ENCODE data around the gene BTBD19. TPM values are rescaled to one million over a fixed set of nuclear protein-coding genes. Genes with fewer than 3 reads are reported as not detected.

The BTBD19 gene
- total RNA-seq, 2 donors from 2014 or later, result 18.8 to 53.6 TPM

- H3K36me3 ChIP-seq, result peaks cover 3% of the 10 kb centered on the region
- no peak overlapping the region for H3K4me3 ChIP-seq
- no peaks in the 10 kb centered on the region for H3K4me1 ChIP-seq (ENCODE audit: control insufficient read depth in 1 of 2, low read depth in 2 of 2)
- H3K27me3 ChIP-seq (replicated peaks; ENCODE audit: insufficient read depth), result no peaks in the 10 kb centered on the region
- no peak for DNase-seq (ENCODE audit: low spot score)
- H3K27ac ChIP-seq, result no peak overlapping the region
- no peaks in the 10 kb centered on the region for H3K9me3 ChIP-seq
- no peak for TF ChIP-seq CTCF (IDR thresholded peaks at IDR 0.05)
- no peak for ATAC-seq (ENCODE audit: insufficient number of reproducible peaks, low FRiP score, low read depth)
Observed at GRCh38 chr1:44860331-44860730, 52.0 kb downstream of the BTBD19 start.

- Histone ChIP-seq H3K27ac (no peak overlapping the region), H3K36me3 (peaks cover 3% of the 10 kb centered on the region), H3K9me3 (no peaks in the 10 kb centered on the region), H3K4me3 (no peak overlapping the region), H3K27me3 (replicated peaks; ENCODE audit: insufficient read depth) (no peaks in the 10 kb centered on the region), H3K4me1 (ENCODE audit: control insufficient read depth in 1 of 2, low read depth in 2 of 2) (no peaks in the 10 kb centered on the region)
- no peak for TF ChIP-seq CTCF (IDR thresholded peaks at IDR 0.05)
- ATAC-seq (ENCODE audit: insufficient number of reproducible peaks, low FRiP score, low read depth) (no peak), DNase-seq (ENCODE audit: low spot score) (no peak)
Observed at GRCh38 chr1:44860891-44861425, 52.6 kb downstream of the BTBD19 start.

- H3K27ac ChIP-seq, result no peak overlapping the region
- no peak for DNase-seq (ENCODE audit: low spot score)
- no peak for ATAC-seq (ENCODE audit: insufficient number of reproducible peaks, low FRiP score, low read depth)
- H3K4me3 ChIP-seq, result no peak overlapping the region
- no peak for TF ChIP-seq CTCF (IDR thresholded peaks at IDR 0.05)
- no peaks in the 10 kb centered on the region for H3K4me1 ChIP-seq (ENCODE audit: control insufficient read depth in 1 of 2, low read depth in 2 of 2)
- H3K27me3 ChIP-seq (replicated peaks; ENCODE audit: insufficient read depth), result no peaks in the 10 kb centered on the region
- peaks cover 4% of the 10 kb centered on the region for H3K36me3 ChIP-seq
- H3K9me3 ChIP-seq, result no peaks in the 10 kb centered on the region
Observed at GRCh38 chr1:44862829-44863401, 54.6 kb downstream of the BTBD19 start.

Other genes starting within 250 kb of the BTBD19 start
- gene TMEM53, start 134.0 kb upstream of the BTBD19 start, total RNA-seq, result 10 to 100 TPM in 1 of 2 donors, 1 to 10 TPM in 1; 3.9 to 12.9 TPM
- 1 to 10 TPM in 1 of 2 donors, under 1 TPM in 1; 0.81 to 5.8 TPM for gene ARMH1, start 133.8 kb upstream of the BTBD19 start, total RNA-seq
- not detected for gene RNU5D-1, start 77.4 kb upstream of the BTBD19 start, total RNA-seq
- under 1 TPM in 1 of 2 donors, not detected in 1; 0.42 TPM for gene KIF2C, start 68.7 kb upstream of the BTBD19 start, total RNA-seq
- gene RPS8, start 33.0 kb upstream of the BTBD19 start, total RNA-seq, result 1,000 to 10,000 TPM; 1,019 to 1,075 TPM
- 1 to 10 TPM in 1 of 2 donors, not detected in 1; 4.1 TPM for gene BEST4, start 20.4 kb upstream of the BTBD19 start, total RNA-seq
- gene PLK3, start 8.1 kb upstream of the BTBD19 start, total RNA-seq, result 100 to 1,000 TPM; 103 to 142 TPM
- gene DYNLT4, start 1.2 kb upstream of the BTBD19 start, total RNA-seq, result not detected
- gene PTCH2, start 34.7 kb downstream of the BTBD19 start, total RNA-seq, result 1 to 10 TPM in 1 of 2 donors, under 1 TPM in 1; 0.95 to 1.3 TPM
- 10 to 100 TPM; 26.4 to 33.8 TPM for gene EIF2B3, start 178.1 kb downstream of the BTBD19 start, total RNA-seq
- gene HECTD3, start 202.8 kb downstream of the BTBD19 start, total RNA-seq, result 10 to 100 TPM; 40.4 to 66.3 TPM
- 10 to 100 TPM; 32.7 to 67.4 TPM for gene UROD, start 203.7 kb downstream of the BTBD19 start, total RNA-seq